Germinal center (tissue), 1 donor: ENCODE measurements around the gene DSN1.

Experiments
- DNase-seq: peaks from one replicate; pipeline ENCODE4 v3.0.0; 2012; ENCODE audit warnings: mixed read lengths, low spot score

Gene DSN1

GRCh38 chr20:36795691-36796090 lies 22.1 kb upstream of the DSN1 start:
- no peak for DNase-seq

- no peak for DNase-seq
Observed at GRCh38 chr20:36794116-36794474, 20.5 kb upstream of the DSN1 start.

- no peak for DNase-seq
Observed at GRCh38 chr20:36793294-36794115, 19.9 kb upstream of the DSN1 start.

GRCh38 chr20:36792422-36792821 lies 18.9 kb upstream of the DSN1 start:
- peak; percentile 40 for DNase-seq

GRCh38 chr20:36791862-36792261 lies 18.3 kb upstream of the DSN1 start:
- no peak for DNase-seq

- DNase-seq, result no peak
Observed at GRCh38 chr20:36786663-36787062, 13.1 kb upstream of the DSN1 start.

GRCh38 chr20:36786246-36786645 lies 12.7 kb upstream of the DSN1 start:
- DNase-seq, result no peak

GRCh38 chr20:36785308-36785707 lies 11.7 kb upstream of the DSN1 start:
- no peak for DNase-seq

- DNase-seq, result no peak
Observed at GRCh38 chr20:36784900-36785299, 11.3 kb upstream of the DSN1 start.

- no peak for DNase-seq
Observed at GRCh38 chr20:36784116-36784515, 10.6 kb upstream of the DSN1 start.

GRCh38 chr20:36779656-36780025 lies 6.1 kb upstream of the DSN1 start:
- DNase-seq, result no peak

GRCh38 chr20:36778831-36779655 lies 5.5 kb upstream of the DSN1 start:
- DNase-seq, result no peak

- DNase-seq, result no peak
Observed at GRCh38 chr20:36777576-36777975, 4.0 kb upstream of the DSN1 start.

- no peak for DNase-seq
Observed at GRCh38 chr20:36777167-36777566, 3.6 kb upstream of the DSN1 start.

GRCh38 chr20:36775826-36776225 lies 2.3 kb upstream of the DSN1 start:
- no peak for DNase-seq

- DNase-seq, result no peak
Observed at GRCh38 chr20:36775196-36775595, 1.6 kb upstream of the DSN1 start.

- peak; percentile 18 for DNase-seq
Observed at GRCh38 chr20:36773107-36773596, 411 bp downstream of the DSN1 start.

- no peak for DNase-seq
Observed at GRCh38 chr20:36770680-36771079, 2.9 kb downstream of the DSN1 start.

GRCh38 chr20:36768768-36769430 lies 4.7 kb downstream of the DSN1 start:
- no peak for DNase-seq

- DNase-seq, result no peak
Observed at GRCh38 chr20:36761125-36761524, 12.4 kb downstream of the DSN1 start.

- no peak for DNase-seq
Observed at GRCh38 chr20:36760647-36761046, 12.9 kb downstream of the DSN1 start.

GRCh38 chr20:36758276-36758675 lies 15.3 kb downstream of the DSN1 start:
- DNase-seq, result no peak

- DNase-seq, result no peak
Observed at GRCh38 chr20:36756496-36756895, 17.1 kb downstream of the DSN1 start.
